AG09319 (cell line): ENCODE results near the gene TESMIN.

ENCODE experiments used
- DNase-seq: peaks from one replicate; pipeline ENCODE4 v3.0.0-alpha.2; 2010; ENCODE audit warnings: low read depth; ENCODE audit errors: extremely low read depth
- CTCF ChIP-seq: IDR thresholded peaks from 2 replicates; pipeline ENCODE4 v1.5.1; 2011; ENCODE audit warnings: low read depth, mild to moderate bottlenecking, inconsistent platforms, low read length, moderate library complexity

Gene TESMIN

GRCh38 chr11:68714060-68714856 is 37.1 kb downstream of the TESMIN start:
- DNase-seq, result no peak
- TF ChIP-seq CTCF, result no peak

GRCh38 chr11:68711114-68711513 is 40.2 kb downstream of the TESMIN start:
- TF ChIP-seq CTCF, result no peak
- DNase-seq, result no peak

- no peak for DNase-seq
- no peak for TF ChIP-seq CTCF
These were observed 40.9 kb downstream of the TESMIN start for GRCh38 chr11:68710409-68710808.

GRCh38 chr11:68709062-68709461 is 42.3 kb downstream of the TESMIN start:
- no peak for DNase-seq
- no peak for TF ChIP-seq CTCF

GRCh38 chr11:68707527-68707926 is 43.8 kb downstream of the TESMIN start:
- TF ChIP-seq CTCF, result no peak
- DNase-seq, result no peak

- TF ChIP-seq CTCF, result no peak
- DNase-seq, result no peak
These were observed 46.4 kb downstream of the TESMIN start for GRCh38 chr11:68704887-68705286.

GRCh38 chr11:68698993-68699392 is 52.3 kb downstream of the TESMIN start:
- no peak for TF ChIP-seq CTCF
- no peak for DNase-seq
